Measurements from ENCODE around the gene C17orf67. TPM values are rescaled to one million over a fixed set of nuclear protein-coding genes. Genes with fewer than 3 reads are reported as not detected.

The C17orf67 gene
- total and polyA plus RNA-seq, 4 donors, result 0.64 to 2.8 (median 1.7) TPM

DNA sequence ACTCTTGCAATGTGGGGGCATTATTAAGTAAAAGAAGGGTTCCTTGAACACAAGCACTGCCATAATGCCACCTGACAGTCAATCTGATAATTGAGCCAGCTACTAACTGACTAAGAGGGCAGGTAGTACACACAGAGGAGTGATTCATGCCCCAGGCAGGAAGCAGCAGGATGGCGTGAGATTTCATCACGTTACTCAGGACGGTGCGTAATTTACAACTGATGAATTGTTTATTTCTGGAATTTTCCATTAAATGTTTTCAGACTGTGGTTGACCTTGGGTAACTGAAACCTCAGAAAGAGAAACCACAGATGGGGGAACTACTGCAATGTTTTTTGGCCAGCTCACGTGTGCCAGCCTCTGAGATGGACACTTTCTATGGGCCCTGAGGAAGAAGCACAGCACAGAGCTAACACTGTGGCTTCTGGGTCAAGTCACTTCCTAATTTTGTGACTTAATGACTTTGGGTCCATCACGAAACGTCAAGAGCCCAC, 46.7 kb downstream of the C17orf67 start:
- 19 to 41% methylated on average over 7 of the region's 7 CpGs for WGBS, 2 donors
- ATAC-seq (ENCODE audit: insufficient read depth, low FRiP score) (peak; percentile 19), DNase-seq (peak in 1 of 3 donors; percentile 24)
- H3K27ac ChIP-seq (ENCODE audit: low read depth in 1 of 2, low read length in 1 of 2), result no peak overlapping the region
- no peaks in the 10 kb centered on the region for H3K9me3 ChIP-seq (ENCODE audit: control insufficient read depth in 4 of 4, insufficient read depth in 3 of 4, low read length in 3 of 4)
- H3K27me3 ChIP-seq (ENCODE audit: control insufficient read depth in 3 of 3, insufficient read depth in 3 of 3, low read length in 2 of 3), result peaks cover 0 to 2% (median 0%) of the 10 kb centered on the region in 3 donors
- no peaks in the 10 kb centered on the region for H3K4me1 ChIP-seq (ENCODE audit: control insufficient read depth in 5 of 5, insufficient read depth in 5 of 5, low read length in 5 of 5)
- H3K9ac ChIP-seq (ENCODE audit: insufficient read depth in 1 of 2, low read length in 2 of 2), result no peak overlapping the region
- H3K36me3 ChIP-seq (ENCODE audit: control insufficient read depth in 4 of 4, insufficient read depth in 4 of 4, low read length in 4 of 4), result no peaks in the 10 kb centered on the region
- H3K4me3 ChIP-seq, result no peak overlapping the region
- TF ChIP-seq, protein P1, sequence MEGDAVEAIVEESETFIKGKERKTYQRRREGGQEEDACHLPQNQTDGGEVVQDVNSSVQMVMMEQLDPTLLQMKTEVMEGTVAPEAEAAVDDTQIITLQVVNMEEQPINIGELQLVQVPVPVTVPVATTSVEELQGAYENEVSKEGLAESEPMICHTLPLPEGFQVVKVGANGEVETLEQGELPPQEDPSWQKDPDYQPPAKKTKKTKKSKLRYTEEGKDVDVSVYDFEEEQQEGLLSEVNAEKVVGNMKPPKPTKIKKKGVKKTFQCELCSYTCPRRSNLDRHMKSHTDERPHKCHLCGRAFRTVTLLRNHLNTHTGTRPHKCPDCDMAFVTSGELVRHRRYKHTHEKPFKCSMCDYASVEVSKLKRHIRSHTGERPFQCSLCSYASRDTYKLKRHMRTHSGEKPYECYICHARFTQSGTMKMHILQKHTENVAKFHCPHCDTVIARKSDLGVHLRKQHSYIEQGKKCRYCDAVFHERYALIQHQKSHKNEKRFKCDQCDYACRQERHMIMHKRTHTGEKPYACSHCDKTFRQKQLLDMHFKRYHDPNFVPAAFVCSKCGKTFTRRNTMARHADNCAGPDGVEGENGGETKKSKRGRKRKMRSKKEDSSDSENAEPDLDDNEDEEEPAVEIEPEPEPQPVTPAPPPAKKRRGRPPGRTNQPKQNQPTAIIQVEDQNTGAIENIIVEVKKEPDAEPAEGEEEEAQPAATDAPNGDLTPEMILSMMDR (IDR thresholded peaks at IDR 0.05; ENCODE audit: control extremely low read depth, extremely low read depth), result no peak

DNA sequence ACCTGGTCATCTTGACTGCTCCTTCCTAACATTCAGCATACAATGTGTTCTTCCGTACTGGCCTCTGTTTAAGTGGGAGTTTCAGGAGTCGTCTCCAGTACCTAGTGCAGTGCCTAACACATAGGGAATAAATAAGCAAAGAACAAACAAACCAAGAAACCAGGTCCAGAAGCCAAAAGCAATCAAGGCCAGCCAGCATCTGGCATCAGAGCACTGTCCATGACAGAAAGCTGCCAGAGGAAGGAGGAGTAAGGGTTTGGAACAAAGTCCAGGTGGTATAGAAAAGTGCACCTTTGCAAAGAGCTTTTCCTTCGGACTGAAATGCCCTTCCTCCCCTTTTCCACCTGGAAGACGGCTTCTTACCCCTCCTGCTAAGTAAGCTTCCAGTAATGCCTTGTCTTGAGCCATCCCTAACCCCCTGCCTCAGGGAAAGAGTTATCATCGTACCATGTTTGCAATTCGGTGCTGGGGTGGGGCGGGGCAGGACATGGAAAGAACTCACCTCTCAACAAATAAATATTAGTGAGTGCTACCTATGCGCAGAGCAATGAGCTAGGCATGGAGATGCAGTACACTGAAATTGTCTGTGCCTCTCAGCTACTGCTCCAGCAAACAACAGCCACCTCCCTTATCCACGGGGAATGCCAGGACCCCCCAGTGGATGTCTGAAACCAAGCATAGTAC, 47.6 kb downstream of the C17orf67 start:
- ATAC-seq (ENCODE audit: insufficient read depth, low FRiP score), result no peak
- TF ChIP-seq, protein P1 (IDR thresholded peaks at IDR 0.05; ENCODE audit: control extremely low read depth, extremely low read depth), result no peak
- no peaks in the 10 kb centered on the region for H3K36me3 ChIP-seq (ENCODE audit: control insufficient read depth in 4 of 4, insufficient read depth in 4 of 4, low read length in 4 of 4)

DNA sequence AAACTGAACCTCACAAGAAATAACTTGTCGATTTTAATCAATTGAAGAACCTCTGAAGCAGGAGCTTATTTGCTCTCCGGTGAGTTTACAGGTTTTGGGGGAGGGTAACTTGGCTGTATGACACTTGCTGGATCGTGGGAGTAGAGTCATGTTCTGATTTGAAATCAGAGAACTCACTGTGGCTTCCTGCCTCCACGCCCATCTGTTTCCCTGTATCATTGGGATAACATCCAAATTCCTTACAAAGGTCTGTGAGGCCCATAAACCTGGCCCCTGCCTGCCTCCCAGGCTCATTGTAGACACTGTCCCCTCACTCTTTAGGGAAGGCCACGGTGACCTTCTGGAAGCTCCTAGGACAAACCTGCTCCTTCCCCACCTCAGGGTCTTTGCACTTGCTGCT, 48.3 kb downstream of the C17orf67 start:
- ATAC-seq (ENCODE audit: insufficient read depth, low FRiP score) (no peak), DNase-seq (no peak)
- Histone ChIP-seq H3K27ac (ENCODE audit: low read depth in 1 of 2, low read length in 1 of 2) (no peak overlapping the region), H3K9me3 (ENCODE audit: control insufficient read depth in 4 of 4, insufficient read depth in 3 of 4, low read length in 3 of 4) (no peaks in the 10 kb centered on the region), H3K4me1 (ENCODE audit: control insufficient read depth in 5 of 5, insufficient read depth in 5 of 5, low read length in 5 of 5) (peaks cover 0 to 3% (median 0%) of the 10 kb centered on the region in 5 donors), H3K4me3 (no peak overlapping the region), H3K9ac (ENCODE audit: insufficient read depth in 1 of 2, low read length in 2 of 2) (no peak overlapping the region), H3K27me3 (ENCODE audit: control insufficient read depth in 3 of 3, insufficient read depth in 3 of 3, low read length in 2 of 3) (peaks cover 0 to 15% (median 3%) of the 10 kb centered on the region in 3 donors), H3K36me3 (ENCODE audit: control insufficient read depth in 4 of 4, insufficient read depth in 4 of 4, low read length in 4 of 4) (no peaks in the 10 kb centered on the region)
- TF ChIP-seq, protein P1 (IDR thresholded peaks at IDR 0.05; ENCODE audit: control extremely low read depth, extremely low read depth), result no peak
- WGBS, 2 donors, result 59 to 60% methylated on average over 5 of the region's 5 CpGs

More for the DNA sequence above, 47.6 kb downstream of the C17orf67 start:
- Histone ChIP-seq H3K27ac (ENCODE audit: low read depth in 1 of 2, low read length in 1 of 2) (no peak overlapping the region), H3K9ac (ENCODE audit: insufficient read depth in 1 of 2, low read length in 2 of 2) (no peak overlapping the region), H3K9me3 (ENCODE audit: control insufficient read depth in 4 of 4, insufficient read depth in 3 of 4, low read length in 3 of 4) (no peaks in the 10 kb centered on the region), H3K27me3 (ENCODE audit: control insufficient read depth in 3 of 3, insufficient read depth in 3 of 3, low read length in 2 of 3) (peaks cover 0 to 8% (median 3%) of the 10 kb centered on the region in 3 donors), H3K4me1 (ENCODE audit: control insufficient read depth in 5 of 5, insufficient read depth in 5 of 5, low read length in 5 of 5) (no peaks in the 10 kb centered on the region), H3K4me3 (no peak overlapping the region)
- 87 to 89% methylated on average over 9 of the region's 9 CpGs for WGBS, 2 donors
- DNase-seq, result no peak

Measured in lung (tissue), 12 donors.